Activated CD8-positive, alpha-beta memory T cell treated with anti-CD3 and anti-CD28 coated beads, Interleukin-2, amount 10 ng/mL, durations not matched to agents 7 days and 5 days (primary cell): ENCODE data around the gene DCUN1D3. TPM values are rescaled to one million over a fixed set of nuclear protein-coding genes. Genes with fewer than 3 reads are reported as not detected.
A peak's percentile ranks its signal among the peaks of the same experiment; 100 is the strongest.

ENCODE experiments used
- ATAC-seq: fragments of 150-1000 bp; cut with Tn5 transposase; one replicate; pipeline ENCODE4 v1.10.0; 2021; ENCODE audit warnings: moderate library complexity
- CTCF ChIA-PET: fragments of 350-600 bp; sonication (Branson Sonifier 250); formaldehyde crosslinking; loops from one replicate; lab custom pipeline; 2021; ENCODE audit warnings: antibody characterized with exemption; lab: Charles Lee
- DNase-seq: peaks from one replicate; pipeline ENCODE4 v3.0.0-alpha.2; 2020
- H3K27ac Mint-ChIP-seq: one replicate; pipeline ENCODE4 v1.8.0; 2021; ENCODE audit warnings: mild to moderate bottlenecking, mixed read lengths
- H3K27me3 Mint-ChIP-seq: one replicate; pipeline ENCODE4 v1.8.0; 2021; ENCODE audit warnings: mixed read lengths
- H3K36me3 Mint-ChIP-seq: one replicate; pipeline ENCODE4 v1.8.0; 2021; ENCODE audit warnings: mild to moderate bottlenecking, mixed read lengths
- H3K4me1 Mint-ChIP-seq: one replicate; pipeline ENCODE4 v1.8.0; 2021; ENCODE audit warnings: mixed read lengths
- H3K4me3 Mint-ChIP-seq: one replicate; pipeline ENCODE4 v1.8.0; 2021; ENCODE audit warnings: mild to moderate bottlenecking, moderate library complexity, mixed read lengths
- H3K9me3 Mint-ChIP-seq: one replicate; pipeline ENCODE4 v1.8.0; 2022; ENCODE audit warnings: low read depth, mixed read lengths
- total RNA-seq, 2 experiments: library from RNA; stranded (reverse); gene quantifications; one replicate each; pipeline ENCODE4 v1.2.3, GENCODE V29; 2021

The DCUN1D3 gene
- total RNA-seq, 2 experiments from 2014 or later, result 18.1 to 24.4 TPM

DNA sequence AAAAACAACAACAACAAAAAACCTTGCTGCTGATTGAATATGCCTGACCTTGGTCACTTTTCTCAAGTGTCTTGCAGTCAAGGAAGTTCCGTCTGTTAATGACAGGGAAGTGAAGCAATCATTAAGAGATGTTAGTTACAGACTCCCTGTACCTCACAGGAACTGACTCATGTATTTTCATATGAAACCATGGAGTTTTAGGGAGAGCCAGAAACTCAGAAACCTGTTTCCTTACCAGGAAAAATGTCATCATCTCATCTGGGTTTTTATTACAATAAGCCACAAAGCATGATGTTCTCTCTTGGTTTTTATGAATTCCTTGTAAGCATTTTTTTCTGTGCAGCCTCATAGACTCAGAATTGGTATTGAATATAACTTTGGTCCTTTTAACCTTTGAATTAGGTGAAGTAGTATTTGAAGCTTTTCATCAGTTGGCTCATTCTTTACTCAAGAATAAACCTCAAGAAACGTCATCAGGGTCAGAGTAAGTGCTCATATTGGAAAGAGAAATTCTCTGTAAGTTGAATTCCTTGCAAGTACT lies 10.7 kb upstream of the DCUN1D3 start:
- H3K27ac Mint-ChIP-seq, result peak overlapping the region; percentile 82
- peak overlapping the region; percentile 45 for H3K4me3 Mint-ChIP-seq
- H3K36me3 Mint-ChIP-seq, result peaks cover 41% of the 10 kb centered on the region
- H3K4me1 Mint-ChIP-seq, result peaks cover 70% of the 10 kb centered on the region
- DNase-seq, result no peak
- ATAC-seq, result peak; percentile 73
- CTCF ChIA-PET, result interaction anchor here (0.9 to 5.7 kb wide), 5 partner anchors 10 to 61 kb away, joined by 3 to 19 read pairs (median 10); partner anchors contain the start of genes DCUN1D3 and LYRM1
- H3K27me3 Mint-ChIP-seq, result no peaks in the 10 kb centered on the region
- H3K9me3 Mint-ChIP-seq, result no peaks in the 10 kb centered on the region

DNA sequence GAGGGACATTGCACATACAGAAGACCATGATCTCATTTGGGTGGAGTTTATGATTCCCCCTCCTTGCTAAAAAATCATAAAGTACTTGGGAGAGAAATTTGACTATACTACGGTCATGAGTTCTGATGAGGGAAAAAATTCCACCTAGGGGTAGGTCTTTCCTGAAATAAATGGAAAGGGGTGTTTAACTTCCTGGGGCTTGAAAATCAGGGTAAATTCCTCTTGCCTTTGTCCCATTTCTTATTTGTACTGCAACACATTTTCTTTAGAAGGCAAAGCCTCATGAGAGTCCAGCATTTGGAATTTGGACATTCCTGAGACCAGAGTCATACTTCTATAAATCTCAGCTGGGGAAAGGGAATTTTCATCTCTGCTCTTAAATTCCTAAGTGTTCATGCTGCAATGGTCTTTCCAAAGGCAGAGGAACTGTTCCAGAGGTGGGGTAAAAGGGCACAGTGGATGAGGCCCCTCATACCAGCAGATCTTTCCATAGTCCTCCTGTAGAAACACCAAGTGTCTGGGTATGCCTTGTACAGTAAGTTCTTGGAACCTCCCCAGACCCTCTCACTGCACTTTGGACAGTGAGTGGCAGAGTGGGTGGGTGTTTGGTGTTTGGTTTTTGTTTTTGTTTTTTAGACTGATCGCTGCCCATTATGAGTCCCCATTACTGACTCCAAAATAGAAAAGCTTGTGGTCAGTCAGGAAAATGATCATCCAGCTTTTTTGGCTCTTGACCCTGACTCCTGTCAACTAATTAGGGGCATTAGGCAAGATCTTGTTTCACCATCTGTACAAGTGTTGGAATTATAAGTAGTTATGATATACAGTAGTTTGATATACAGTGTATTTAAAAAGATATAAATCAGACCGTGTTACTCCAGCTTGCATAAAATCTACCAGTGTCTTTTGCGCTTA lies 6.4 kb upstream of the DCUN1D3 start:
- no peak for DNase-seq
- ATAC-seq, result no peak
- Mint-ChIP-seq H3K4me1 (peaks cover 93% of the 10 kb centered on the region), H3K9me3 (no peaks in the 10 kb centered on the region), H3K27ac (no peak overlapping the region), H3K4me3 (no peak overlapping the region), H3K27me3 (no peaks in the 10 kb centered on the region), H3K36me3 (peaks cover 62% of the 10 kb centered on the region)
- CTCF ChIA-PET, result interaction anchor here (2.4 to 5.7 kb wide), 2 partner anchors 32 to 57 kb away, joined by 8 to 19 read pairs; no protein-coding TSS in a partner anchor

DNA sequence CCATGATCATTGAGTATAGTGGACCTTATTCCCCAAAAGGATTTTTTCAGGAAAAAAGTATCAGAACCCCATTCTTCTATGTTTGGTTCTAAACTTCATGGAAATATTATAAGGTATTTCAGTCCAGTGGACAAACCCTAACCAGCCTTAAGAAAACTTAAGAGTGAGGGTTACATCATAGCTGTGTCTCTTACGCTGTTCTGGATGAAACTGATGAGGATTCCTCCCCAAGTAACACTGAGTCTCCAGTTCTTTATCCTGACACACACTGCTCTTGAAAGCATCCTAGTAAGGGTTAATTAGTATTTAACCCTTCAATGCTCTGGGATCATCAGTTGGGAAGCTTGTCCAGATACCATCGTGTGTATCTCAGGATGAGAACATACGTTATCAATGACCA lies 5.4 kb upstream of the DCUN1D3 start:
- ATAC-seq (no peak), DNase-seq (no peak)
- no peaks in the 10 kb centered on the region for H3K27me3 Mint-ChIP-seq
- peaks cover 70% of the 10 kb centered on the region for H3K36me3 Mint-ChIP-seq
- CTCF ChIA-PET, result interaction anchor here (3.5 kb wide), 1 partner anchor 31 kb away, joined by 24 read pairs; no protein-coding TSS in a partner anchor
- H3K9me3 Mint-ChIP-seq, result no peaks in the 10 kb centered on the region
- peaks cover 89% of the 10 kb centered on the region for H3K4me1 Mint-ChIP-seq
- no peak overlapping the region for H3K4me3 Mint-ChIP-seq
- no peak overlapping the region for H3K27ac Mint-ChIP-seq

DNA sequence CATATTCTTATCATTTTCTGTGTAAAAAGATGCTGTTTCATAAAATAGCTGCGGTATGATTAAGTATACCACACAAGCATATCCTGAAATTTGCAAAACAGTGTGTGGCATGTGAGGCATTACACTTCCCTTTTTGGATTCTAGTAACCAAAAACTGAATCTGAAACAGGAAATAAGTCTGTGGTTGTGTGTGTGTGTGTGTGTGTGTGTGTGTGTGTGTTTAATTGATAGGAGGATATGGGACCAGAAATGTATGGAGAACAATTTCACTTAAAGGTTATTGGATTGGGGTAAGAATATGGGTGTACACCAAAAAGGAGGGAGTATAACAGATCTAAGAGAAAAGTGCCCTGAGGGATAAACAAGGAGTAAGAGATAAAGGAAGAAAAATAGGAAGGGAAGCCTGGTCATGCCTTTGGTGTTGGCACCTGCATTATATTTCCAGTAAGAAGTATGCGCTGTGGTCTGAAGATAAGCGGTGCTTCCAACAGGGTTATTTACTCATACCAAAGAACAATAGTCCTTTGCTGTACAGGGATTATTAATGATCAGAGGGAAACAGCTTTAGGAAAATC lies 4.4 kb upstream of the DCUN1D3 start:
- peak overlapping the region; percentile 97 for H3K4me3 Mint-ChIP-seq
- no peaks in the 10 kb centered on the region for H3K27me3 Mint-ChIP-seq
- H3K27ac Mint-ChIP-seq, result peak overlapping the region; percentile 99
- DNase-seq (no peak), ATAC-seq (no peak)
- H3K36me3 Mint-ChIP-seq, result peaks cover 72% of the 10 kb centered on the region
- H3K4me1 Mint-ChIP-seq, result peaks cover 79% of the 10 kb centered on the region
- no peaks in the 10 kb centered on the region for H3K9me3 Mint-ChIP-seq
- CTCF ChIA-PET, result interaction anchor here (1.4 to 3.5 kb wide), 4 partner anchors 30 to 90 kb away, joined by 3 to 24 read pairs (median 6); no protein-coding TSS in a partner anchor

DNA sequence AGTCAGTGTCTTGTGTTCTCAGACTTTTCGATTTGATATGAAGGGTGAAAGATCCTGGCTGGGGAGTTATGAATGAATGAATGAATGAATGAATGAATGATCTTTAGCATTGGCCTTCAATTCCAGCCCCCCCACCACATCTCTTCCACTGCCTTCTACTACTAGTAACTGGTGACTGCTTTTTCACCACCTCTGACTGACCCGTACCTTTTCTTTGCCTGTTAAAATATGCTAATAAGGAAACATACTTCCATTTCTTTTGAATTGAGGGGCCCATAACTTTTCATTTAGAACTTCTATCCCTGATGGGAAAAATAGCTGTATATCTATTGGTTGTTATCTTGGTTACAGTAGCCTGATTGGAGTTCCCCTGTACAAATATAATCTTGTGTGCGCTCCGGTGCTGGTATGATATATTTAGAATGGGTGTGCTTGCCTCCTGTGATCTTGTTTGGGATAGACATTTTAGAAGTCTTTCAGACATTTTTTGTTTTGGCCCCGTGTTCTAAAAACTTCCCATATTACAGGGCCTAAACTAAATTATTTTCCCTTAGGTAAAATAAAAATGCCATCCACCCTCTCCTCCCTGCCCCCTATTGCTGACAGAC lies 3.8 kb upstream of the DCUN1D3 start:
- CTCF ChIA-PET, result interaction anchor here (1.4 to 3.5 kb wide), 5 partner anchors 29 to 89 kb away, joined by 3 to 24 read pairs (median 5); no protein-coding TSS in a partner anchor
- peaks cover 79% of the 10 kb centered on the region for H3K4me1 Mint-ChIP-seq
- no peak for ATAC-seq
- DNase-seq, result no peak
- H3K36me3 Mint-ChIP-seq, result peaks cover 67% of the 10 kb centered on the region
- no peaks in the 10 kb centered on the region for H3K27me3 Mint-ChIP-seq
- H3K9me3 Mint-ChIP-seq, result no peaks in the 10 kb centered on the region
- H3K27ac Mint-ChIP-seq, result peak overlapping the region; percentile 99
- peak overlapping the region; percentile 97 for H3K4me3 Mint-ChIP-seq

DNA sequence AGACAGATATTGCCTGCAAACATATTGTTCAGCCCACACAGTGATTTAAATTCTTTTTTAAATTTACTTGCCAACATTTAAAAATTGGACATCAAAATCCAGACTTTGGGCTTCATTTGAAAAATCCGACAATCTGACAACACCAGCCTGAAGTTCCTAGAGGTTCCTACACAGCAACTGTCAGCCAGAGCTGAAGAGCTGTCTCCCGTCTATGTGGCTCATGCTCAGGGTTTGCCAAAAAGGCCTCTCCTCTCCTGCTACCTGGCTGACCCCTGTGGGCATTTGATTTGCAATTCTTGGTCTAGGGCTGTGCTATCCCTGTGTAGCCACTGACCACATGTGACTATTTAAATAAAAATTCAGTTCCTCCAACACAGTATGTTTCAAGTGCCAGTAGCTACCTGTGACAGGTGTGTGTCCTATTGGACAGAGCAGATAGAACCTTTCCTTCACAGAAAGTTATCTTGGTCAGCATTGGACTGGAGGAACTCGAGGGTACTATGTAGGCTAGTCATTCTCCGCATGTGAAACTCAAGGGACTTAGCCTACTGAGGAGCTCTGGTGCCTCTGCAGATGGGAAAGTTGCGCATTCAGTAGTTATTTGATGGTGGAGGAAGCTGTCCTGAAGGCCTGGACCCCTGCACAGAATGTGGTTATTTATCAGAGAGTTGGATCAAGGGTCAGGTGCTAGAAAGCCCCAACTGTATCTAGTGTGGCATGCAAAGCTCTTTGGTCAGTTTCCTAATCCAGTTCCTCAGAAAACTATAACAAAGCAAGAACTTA lies 3.1 kb upstream of the DCUN1D3 start:
- H3K4me3 Mint-ChIP-seq, result peak overlapping the region; percentile 97

DNA sequence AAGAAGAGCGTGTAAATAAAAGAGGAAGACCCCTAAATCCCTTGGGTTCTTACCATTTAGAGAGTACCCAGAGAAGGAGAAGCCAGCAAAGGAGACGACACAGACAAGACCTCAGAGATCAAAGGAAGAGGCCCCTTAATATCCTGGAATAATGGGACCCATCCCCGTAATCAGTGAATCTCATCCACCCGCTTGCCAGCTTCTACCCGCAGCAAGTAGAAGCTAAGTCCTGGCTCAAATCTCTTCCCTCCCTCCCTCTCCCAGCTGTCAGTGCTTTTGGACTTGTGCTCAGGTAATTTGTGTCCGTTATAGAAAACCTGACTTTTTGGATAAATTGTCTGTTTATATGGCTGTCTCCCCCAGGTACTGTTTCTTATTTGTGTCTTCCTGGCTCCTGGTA lies 2.3 kb upstream of the DCUN1D3 start:
- Mint-ChIP-seq H3K4me3 (peak overlapping the region; percentile 97), H3K9me3 (no peaks in the 10 kb centered on the region), H3K27ac (peak overlapping the region; percentile 99), H3K36me3 (peaks cover 67% of the 10 kb centered on the region), H3K27me3 (no peaks in the 10 kb centered on the region), H3K4me1 (peaks cover 80% of the 10 kb centered on the region)
- no peak for DNase-seq
- ATAC-seq, result no peak
- CTCF ChIA-PET, result interaction anchor here (1.5 to 3.5 kb wide), 3 partner anchors 28 to 52 kb away, joined by 5 to 24 read pairs (median 9); no protein-coding TSS in a partner anchor

More for the DNA sequence above, 3.1 kb upstream of the DCUN1D3 start:
- H3K9me3 Mint-ChIP-seq, result no peaks in the 10 kb centered on the region
- no peak for ATAC-seq
- DNase-seq, result no peak
- peak overlapping the region; percentile 99 for H3K27ac Mint-ChIP-seq
- CTCF ChIA-PET, result interaction anchor here (1.4 to 3.5 kb wide), 5 partner anchors 29 to 89 kb away, joined by 3 to 24 read pairs (median 5); no protein-coding TSS in a partner anchor
- peaks cover 80% of the 10 kb centered on the region for H3K4me1 Mint-ChIP-seq
- H3K36me3 Mint-ChIP-seq, result peaks cover 67% of the 10 kb centered on the region
- no peaks in the 10 kb centered on the region for H3K27me3 Mint-ChIP-seq

DNA sequence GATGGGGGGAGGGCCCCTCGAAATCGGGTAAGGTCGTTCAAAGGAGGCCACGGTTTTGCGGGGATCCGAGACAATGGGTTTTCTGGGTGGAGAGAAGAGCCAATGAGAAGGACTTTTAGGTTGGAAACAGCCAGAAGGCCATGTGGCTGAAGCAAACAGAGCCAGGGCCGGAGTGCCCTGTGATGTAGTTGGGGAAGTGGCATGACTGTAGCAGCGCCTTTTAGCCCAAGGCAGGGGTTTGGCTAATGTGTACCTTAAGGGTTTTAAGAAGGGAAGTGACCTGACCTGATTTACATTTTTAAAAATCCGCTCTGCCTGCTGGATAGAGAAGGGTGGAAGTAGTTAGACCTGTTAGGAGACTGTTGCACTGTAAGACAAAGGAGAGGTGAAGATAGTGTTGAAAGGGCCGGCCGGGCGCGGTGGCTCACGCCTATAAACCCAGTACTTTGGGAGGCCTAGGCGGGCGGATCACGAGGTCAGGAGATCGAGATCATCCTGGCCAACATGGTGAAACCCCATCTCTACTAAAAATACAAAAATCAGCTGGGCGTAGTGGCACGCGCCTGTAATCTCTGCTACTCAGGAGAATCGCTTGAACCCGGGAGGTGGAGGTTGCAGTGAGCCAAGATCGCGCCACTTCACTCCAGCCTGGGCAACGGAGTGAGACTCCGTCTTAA lies 1.4 kb upstream of the DCUN1D3 start:
- ATAC-seq (peak; percentile 1), DNase-seq (peak; percentile 68)
- no peaks in the 10 kb centered on the region for H3K27me3 Mint-ChIP-seq
- H3K4me1 Mint-ChIP-seq, result peaks cover 82% of the 10 kb centered on the region
- no peaks in the 10 kb centered on the region for H3K9me3 Mint-ChIP-seq
- CTCF ChIA-PET, result interaction anchor here (1.0 to 3.7 kb wide), 6 partner anchors 15 to 51 kb away, joined by 3 to 24 read pairs (median 8); no protein-coding TSS in a partner anchor
- peaks cover 60% of the 10 kb centered on the region for H3K36me3 Mint-ChIP-seq
- H3K27ac Mint-ChIP-seq, result peak overlapping the region; percentile 99
- H3K4me3 Mint-ChIP-seq, result peak overlapping the region; percentile 97

DNA sequence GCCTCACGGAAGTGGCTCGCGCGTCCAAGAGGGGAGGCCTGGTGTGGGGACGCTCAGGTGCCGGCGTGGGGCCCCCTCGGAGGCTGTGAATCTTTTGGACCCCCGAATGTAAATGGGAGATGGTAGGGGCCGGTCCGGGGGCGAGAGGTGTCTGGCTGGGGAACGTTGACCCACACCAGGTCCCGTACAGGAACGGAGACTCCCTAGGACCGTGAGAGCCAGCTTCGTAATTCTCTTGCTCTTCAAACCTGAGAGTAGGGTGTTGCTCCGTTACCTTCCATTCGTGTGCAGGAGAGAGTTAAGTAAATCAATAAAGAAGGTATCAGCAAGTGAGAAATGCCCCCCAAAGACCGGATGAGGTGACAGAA lies 894 bp upstream of the DCUN1D3 start:
- CTCF ChIA-PET, result interaction anchor here (1.0 to 3.7 kb wide), 7 partner anchors 9 to 51 kb away, joined by 3 to 24 read pairs (median 8); no protein-coding TSS in a partner anchor
- peaks cover 59% of the 10 kb centered on the region for H3K36me3 Mint-ChIP-seq
- ATAC-seq, result peak; percentile 4

DNA sequence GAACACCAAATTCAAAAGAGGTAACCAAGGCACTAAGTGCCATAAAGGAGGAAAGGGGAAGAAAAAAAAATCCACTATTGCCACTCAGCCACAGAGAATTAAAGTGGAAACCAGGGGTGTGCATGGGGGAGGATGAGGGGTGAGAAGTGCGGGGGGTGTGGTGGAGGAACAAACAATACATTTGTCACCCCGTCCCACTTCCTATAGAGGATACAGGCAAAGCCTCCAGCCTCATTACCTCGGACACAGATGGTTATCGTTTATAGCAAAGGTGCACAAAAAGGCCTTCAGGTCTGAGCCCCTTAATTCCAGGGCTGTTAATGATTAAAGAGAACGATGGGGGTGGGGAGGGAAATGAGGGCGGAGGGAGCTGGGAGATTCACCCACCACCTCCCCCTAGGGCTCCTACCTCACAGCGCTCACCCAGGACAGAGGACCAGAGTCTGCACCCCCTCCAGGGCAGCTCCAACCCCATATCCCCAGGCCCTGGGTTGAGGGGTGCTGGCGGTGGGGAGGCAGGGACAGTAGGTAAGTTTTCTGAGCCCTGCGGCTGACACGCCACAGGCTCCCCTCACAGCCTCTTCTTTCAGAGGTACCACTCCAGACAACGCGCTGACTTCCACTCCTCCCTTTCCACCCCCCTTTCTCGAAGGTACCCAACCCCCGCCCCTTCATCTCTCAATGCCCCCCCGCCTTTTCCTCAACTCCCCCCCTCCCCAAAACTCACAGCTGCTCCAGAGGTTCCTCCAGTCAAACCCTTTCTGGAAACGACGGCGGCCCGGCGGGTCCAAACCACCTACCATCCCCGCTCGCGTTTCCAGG lies 470 bp downstream of the DCUN1D3 start:
- Mint-ChIP-seq H3K27me3 (no peaks in the 10 kb centered on the region), H3K4me1 (peaks cover 71% of the 10 kb centered on the region), H3K9me3 (no peaks in the 10 kb centered on the region), H3K4me3 (peak overlapping the region; percentile 97), H3K27ac (peak overlapping the region; percentile 99), H3K36me3 (peaks cover 58% of the 10 kb centered on the region)
- DNase-seq, result no peak
- CTCF ChIA-PET, result interaction anchor here (0.6 to 3.7 kb wide), 11 partner anchors 10 to 289 kb away, joined by 3 to 24 read pairs (median 6); no protein-coding TSS in a partner anchor
- peak; percentile 14 for ATAC-seq

More for the DNA sequence above, 894 bp upstream of the DCUN1D3 start:
- DNase-seq, result no peak
- Mint-ChIP-seq H3K9me3 (no peaks in the 10 kb centered on the region), H3K27ac (peak overlapping the region; percentile 99), H3K27me3 (no peaks in the 10 kb centered on the region), H3K4me1 (peaks cover 77% of the 10 kb centered on the region), H3K4me3 (peak overlapping the region; percentile 97)

DNA sequence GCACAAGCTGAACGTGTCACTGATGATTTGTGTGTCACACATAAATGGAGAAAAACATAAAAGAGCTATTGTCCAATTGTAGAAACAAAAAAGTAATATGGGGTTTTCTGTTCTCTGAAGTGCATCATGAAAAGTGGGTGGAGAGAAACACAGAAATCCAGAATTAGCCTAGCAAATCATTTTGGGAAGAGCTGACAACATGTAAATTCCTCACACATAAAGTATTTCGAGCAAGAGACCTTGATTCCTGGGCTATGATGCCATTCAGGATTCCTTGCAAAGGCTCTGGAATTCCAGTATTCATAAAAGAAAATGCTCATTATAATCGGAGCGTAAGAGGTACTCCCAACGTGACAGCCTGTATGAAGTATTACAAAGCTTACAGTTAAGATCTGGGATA lies 1.1 kb downstream of the DCUN1D3 start:
- Mint-ChIP-seq H3K9me3 (no peaks in the 10 kb centered on the region), H3K27ac (peak overlapping the region; percentile 99), H3K27me3 (no peaks in the 10 kb centered on the region), H3K4me3 (peak overlapping the region; percentile 97), H3K36me3 (peaks cover 57% of the 10 kb centered on the region), H3K4me1 (peaks cover 66% of the 10 kb centered on the region)
- ATAC-seq (no peak), DNase-seq (no peak)
- CTCF ChIA-PET, result interaction anchor here (0.8 to 3.7 kb wide), 6 partner anchors 11 to 92 kb away, joined by 3 to 24 read pairs (median 8); no protein-coding TSS in a partner anchor
